Tibial nerve (tissue), 4 donors: ENCODE data around the gene MUC21.

Experiments used
- CTCF ChIP-seq, 5 experiments: fragments of 200-600 bp in 3 of 5; fragments of 450-650 bp in 2 of 5; sonication (generic) in 3 of 5; IDR thresholded peaks; one replicate each; pipeline ENCODE4 v1.5.1; 2016 to 2019; ENCODE audit warnings: antibody characterized with exemption in 5 of 5, mild to moderate bottlenecking in 3 of 5, moderate library complexity in 2 of 5
- EP300 ChIP-seq, 2 donors: sonication (generic); formaldehyde crosslinking; IDR thresholded peaks; one replicate each; pipeline ENCODE4 v1.6.1; 2017; ENCODE audit warnings: antibody characterized with exemption in 2 of 2, mild to moderate bottlenecking in 1 of 2
- POLR2A ChIP-seq, 2 donors: fragments of 450-650 bp; IDR thresholded peaks; one replicate each; pipeline ENCODE4 v1.6.1; 2017; ENCODE audit warnings: antibody characterized with exemption in 2 of 2, mild to moderate bottlenecking in 2 of 2, moderate library complexity in 2 of 2

DNA sequence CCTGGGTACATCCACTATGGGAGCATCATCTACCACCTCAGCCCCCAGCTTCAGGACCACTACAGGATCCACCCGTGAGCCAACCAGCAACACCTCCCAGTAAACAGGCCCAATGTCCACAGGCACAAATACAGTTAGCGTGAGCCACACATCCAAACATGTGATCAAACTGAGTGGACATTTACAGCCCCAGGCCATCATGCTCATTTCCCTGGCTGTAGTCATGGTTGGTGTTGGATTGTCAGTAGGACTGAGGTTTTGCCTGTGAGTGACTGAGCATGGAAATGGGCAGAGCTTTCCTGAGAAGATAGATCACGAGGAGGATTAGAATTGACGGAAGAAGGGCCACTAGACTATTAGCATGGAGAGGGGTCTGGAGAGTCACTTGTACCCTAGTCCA lies 10.7 kb upstream of the MUC21 start:
- TF ChIP-seq CTCF (IDR thresholded peaks at IDR 0.05) (no peak), POLR2A (IDR thresholded peaks at IDR 0.05) (no peak), EP300 (IDR thresholded peaks at IDR 0.05) (no peak)
